ENCODE measurements around the gene ENDOU. TPM values are rescaled to one million over a fixed set of nuclear protein-coding genes. Genes with fewer than 3 reads are reported as not detected.

Gene ENDOU
- total RNA-seq, 1 donor from 2014 or later: not detected

DNA sequence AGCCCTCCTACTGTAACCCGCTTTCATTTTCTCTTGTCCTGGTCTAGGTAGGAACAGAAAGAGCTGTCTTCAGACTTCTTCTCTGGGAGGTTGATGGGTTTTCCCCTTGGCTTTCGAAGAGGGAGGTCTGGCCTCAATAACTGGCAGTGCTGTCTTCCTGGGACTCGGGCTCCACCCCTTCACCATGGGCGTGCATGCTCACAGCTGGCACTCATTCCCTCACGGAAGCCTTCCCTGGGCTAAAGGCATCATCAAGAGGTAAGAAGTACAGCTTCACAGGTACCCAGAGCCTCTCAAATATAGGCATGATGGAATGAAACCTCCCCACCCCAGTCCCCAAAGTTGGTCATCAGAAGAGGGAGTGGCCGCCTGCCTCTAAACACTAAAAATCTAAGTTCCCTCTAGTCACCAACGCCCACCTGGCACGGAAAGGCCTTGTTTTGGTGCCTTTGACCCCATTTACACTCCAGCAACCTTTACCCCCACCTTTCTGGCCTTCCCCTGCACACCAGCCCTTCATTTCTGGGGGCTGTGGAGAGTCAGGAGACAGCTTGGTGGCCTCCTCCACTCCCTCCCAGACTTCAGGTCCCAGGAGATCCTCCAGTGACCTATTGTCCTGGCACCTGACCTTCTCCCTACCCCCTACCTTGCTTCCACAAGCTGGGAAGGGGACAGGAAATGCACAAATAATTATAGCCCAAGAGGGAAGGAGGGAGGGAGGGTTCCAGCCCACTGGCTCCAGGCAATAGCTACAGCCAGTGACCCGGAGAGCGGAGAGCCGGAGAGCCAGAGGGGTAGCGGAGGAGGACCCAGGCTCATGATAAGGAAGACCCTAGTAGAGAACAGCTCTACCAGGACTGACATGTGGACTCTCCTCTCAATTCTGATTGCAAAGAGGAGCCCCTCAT lies 30.6 kb upstream of the ENDOU start:
- no peak for TF ChIP-seq CTCF (conservative IDR thresholded peaks at IDR 0.05; ENCODE audit: low read depth, low read length)
- peak overlapping the region; percentile 86 for H3K4me3 ChIP-seq (ENCODE audit: low read depth, low read length)
- DNase-seq (ENCODE audit: low read depth): no peak

- TF ChIP-seq CTCF (conservative IDR thresholded peaks at IDR 0.05; ENCODE audit: low read depth, low read length): no peak
- no peak for DNase-seq (ENCODE audit: low read depth)
- H3K4me3 ChIP-seq (ENCODE audit: low read depth, low read length): peak overlapping the region; percentile 86
Observed at GRCh38 chr12:47754881-47755280, 29.6 kb upstream of the ENDOU start.

DNA sequence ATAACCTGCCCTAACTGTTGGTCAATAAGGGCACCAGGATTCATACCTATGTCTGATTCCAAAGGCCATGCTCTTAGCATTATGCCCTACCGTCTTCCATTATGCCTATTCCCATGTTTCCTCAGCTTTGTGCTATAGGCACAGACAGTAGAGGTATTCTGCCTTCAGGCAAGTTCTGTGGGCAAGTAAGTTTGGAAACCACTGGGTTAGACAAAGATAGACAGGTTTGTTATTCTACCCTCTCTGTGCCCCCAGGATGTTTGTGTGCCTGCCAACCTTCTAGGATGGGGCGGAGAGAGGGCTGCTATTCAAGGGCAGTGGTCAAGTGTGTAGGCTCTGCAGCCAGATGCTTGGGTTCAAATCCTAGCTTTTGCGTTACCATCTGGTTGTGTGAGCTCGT lies 28.8 kb upstream of the ENDOU start:
- no peak for TF ChIP-seq CTCF (conservative IDR thresholded peaks at IDR 0.05; ENCODE audit: low read depth, low read length)
- no peak for DNase-seq (ENCODE audit: low read depth)
- no peak overlapping the region for H3K4me3 ChIP-seq (ENCODE audit: low read depth, low read length)

DNA sequence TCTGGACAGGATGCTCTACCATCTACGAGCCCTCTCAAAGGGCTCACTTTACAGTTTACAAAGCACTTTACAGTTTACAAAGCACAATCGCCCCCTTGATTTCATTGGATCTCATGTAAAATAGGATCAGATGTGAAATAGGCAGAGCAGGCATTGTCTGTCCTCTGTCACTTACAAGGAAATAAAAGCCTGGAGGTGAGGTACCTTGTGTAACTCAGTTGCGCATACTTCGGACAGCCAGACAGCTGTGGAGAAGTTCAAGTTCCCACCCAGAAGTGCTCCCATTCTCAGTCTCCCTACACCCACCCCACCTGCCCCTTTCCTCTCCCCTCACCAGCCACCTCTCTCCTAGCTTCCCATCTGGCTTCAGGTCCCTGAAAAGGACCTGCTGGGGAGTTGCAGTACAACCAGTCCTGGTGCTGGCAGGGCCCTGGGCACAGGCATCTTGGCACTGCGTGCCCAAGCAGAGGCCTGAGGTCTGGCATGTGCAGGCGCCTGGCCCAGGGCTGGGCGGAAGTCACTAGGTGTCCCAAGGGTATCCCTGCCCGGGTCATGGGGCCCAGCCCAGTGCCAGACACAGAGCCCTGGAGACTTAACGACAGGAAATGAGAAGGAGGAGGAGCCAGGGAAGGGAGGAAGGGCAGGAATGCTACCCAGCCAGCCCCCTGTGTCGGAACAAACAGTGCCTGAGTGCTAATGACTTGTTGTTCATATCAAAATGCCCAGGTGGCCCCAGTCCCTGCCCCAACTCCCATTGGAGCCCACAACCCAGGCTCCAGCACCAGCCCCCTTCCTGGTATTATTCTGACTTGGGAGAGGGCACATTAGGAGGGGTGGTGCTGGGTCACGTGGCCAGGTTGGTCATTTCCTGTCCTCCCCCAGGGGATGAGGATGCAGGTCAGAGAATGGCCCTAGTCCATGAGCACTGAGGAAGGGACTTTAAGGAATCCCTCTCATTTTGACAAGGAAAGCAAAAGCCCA lies 28.0 kb upstream of the ENDOU start:
- H3K4me3 ChIP-seq (ENCODE audit: low read depth, low read length): peak overlapping the region; percentile 17

DNA sequence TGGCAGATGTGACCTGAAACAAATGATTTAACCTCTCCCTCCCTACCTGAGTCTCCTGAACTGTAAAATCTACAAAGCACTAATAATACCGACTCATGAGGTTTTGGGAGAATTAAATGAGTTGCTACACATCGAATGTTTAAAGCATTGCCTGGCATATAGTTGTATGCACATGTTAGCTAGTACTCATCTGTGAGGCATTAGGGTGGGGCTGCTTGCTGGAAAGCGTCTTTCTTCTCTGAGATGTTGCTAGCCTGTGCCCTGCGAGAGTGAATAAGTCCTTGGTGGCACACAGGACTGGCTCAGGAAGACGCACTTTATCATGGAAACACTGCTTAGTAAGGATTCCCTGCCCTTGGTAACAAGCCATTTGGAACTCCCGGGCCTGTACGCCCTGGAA lies 27.3 kb upstream of the ENDOU start:
- TF ChIP-seq CTCF (conservative IDR thresholded peaks at IDR 0.05; ENCODE audit: low read depth, low read length): no peak
- no peak overlapping the region for H3K4me3 ChIP-seq (ENCODE audit: low read depth, low read length)
- DNase-seq (ENCODE audit: low read depth): no peak

More for the DNA sequence above, 28.0 kb upstream of the ENDOU start:
- TF ChIP-seq CTCF (conservative IDR thresholded peaks at IDR 0.05; ENCODE audit: low read depth, low read length): no peak
- DNase-seq (ENCODE audit: low read depth): no peak

- no peak for TF ChIP-seq CTCF (conservative IDR thresholded peaks at IDR 0.05; ENCODE audit: low read depth, low read length)
- DNase-seq (ENCODE audit: low read depth): no peak
- no peak overlapping the region for H3K4me3 ChIP-seq (ENCODE audit: low read depth, low read length)
Observed at GRCh38 chr12:47752121-47752520, 26.8 kb upstream of the ENDOU start.

Measured in epithelial cell of proximal tubule (primary cell).